GM23338 (cell line): ENCODE results near the gene NCF4. TPM values are rescaled to one million over a fixed set of nuclear protein-coding genes. Genes with fewer than 3 reads are reported as not detected.

Experiments used
- ATAC-seq: fragments of 200-7000 bp; cut with Tn5 transposase; 3 replicates; pipeline ENCODE4 v1.9.1; 2020
- DNase-seq: peaks from one replicate; pipeline ENCODE4 v3.0.0-alpha.2; 2015; ENCODE audit warnings: low spot score
- H2AFZ ChIP-seq: fragments of 200-600 bp; sonication (generic); 2 replicates; pipeline ENCODE4 v1.8.0; 2016; ENCODE audit warnings: antibody characterized with exemption, mild to moderate bottlenecking, moderate library complexity
- H3F3A ChIP-seq: fragments of 200-600 bp; sonication (generic); replicated peaks from 2 replicates; pipeline ENCODE4 v1.8.0; 2017; ENCODE audit warnings: antibody characterized with exemption, mixed run types, low read depth
- H3K27ac ChIP-seq: fragments of 200-600 bp; sonication (generic); 2 replicates; pipeline ENCODE4 v1.6.1; 2016; ENCODE audit warnings: low read depth
- H3K27me3 ChIP-seq: fragments of 200-600 bp; sonication (generic); 2 replicates; pipeline ENCODE4 v1.8.0; 2016; ENCODE audit warnings: mild to moderate bottlenecking, mixed run types, moderate library complexity; ENCODE audit not compliant: insufficient read depth
- H3K36me3 ChIP-seq: fragments of 200-600 bp; sonication (generic); 2 replicates; pipeline ENCODE4 v1.8.0; 2016; ENCODE audit warnings: mild to moderate bottlenecking; ENCODE audit not compliant: insufficient read depth
- H3K4me1 ChIP-seq: fragments of 200-600 bp; sonication (generic); 2 replicates; pipeline ENCODE4 v1.8.0; 2016; ENCODE audit warnings: mild to moderate bottlenecking, moderate library complexity; ENCODE audit not compliant: insufficient read depth
- H3K4me2 ChIP-seq: fragments of 200-600 bp; sonication (generic); 2 replicates; pipeline ENCODE4 v1.7.1; 2017; ENCODE audit warnings: mixed run types
- H3K4me3 ChIP-seq: fragments of 200-600 bp; sonication (generic); 2 replicates; pipeline ENCODE4 v1.6.1; 2016; ENCODE audit warnings: mixed run types
- H3K79me2 ChIP-seq: fragments of 200-600 bp; sonication (generic); replicated peaks from 2 replicates; pipeline ENCODE4 v1.8.0; 2017; ENCODE audit warnings: mild to moderate bottlenecking; ENCODE audit not compliant: insufficient read depth
- H3K9me2 ChIP-seq: fragments of 200-600 bp; sonication (generic); 2 replicates; pipeline ENCODE4 v1.8.0; 2017; ENCODE audit not compliant: insufficient read depth
- H4K20me1 ChIP-seq: fragments of 200-600 bp; sonication (generic); replicated peaks from 2 replicates; pipeline ENCODE4 v1.8.0; 2017; ENCODE audit warnings: mild to moderate bottlenecking; ENCODE audit not compliant: insufficient read depth
- H3K27ac Mint-ChIP-seq: 2 replicates; pipeline ENCODE4 v1.8.0; 2020; ENCODE audit warnings: inconsistent platforms, mild to moderate bottlenecking, moderate library complexity, mixed read lengths
- H3K27me3 Mint-ChIP-seq: 3 replicates; pipeline ENCODE4 v1.8.0; 2022; ENCODE audit warnings: low read depth, mild to moderate bottlenecking, moderate library complexity, mixed read lengths, inconsistent platforms; ENCODE audit not compliant: insufficient read depth, poor library complexity
- H3K36me3 Mint-ChIP-seq: 3 replicates; pipeline ENCODE4 v1.8.0; 2021; ENCODE audit warnings: low read depth, mild to moderate bottlenecking, inconsistent platforms, moderate library complexity, mixed read lengths
- H3K4me1 Mint-ChIP-seq: 3 replicates; pipeline ENCODE4 v1.8.0; 2020; ENCODE audit warnings: mild to moderate bottlenecking, inconsistent platforms, mixed read lengths
- H3K4me3 Mint-ChIP-seq: 3 replicates; pipeline ENCODE4 v1.8.0; 2021; ENCODE audit warnings: moderate library complexity, mild to moderate bottlenecking, inconsistent platforms, mixed read lengths
- H3K9me3 Mint-ChIP-seq: 3 replicates; pipeline ENCODE4 v1.8.0; 2020; ENCODE audit warnings: moderate library complexity, mild to moderate bottlenecking, inconsistent platforms, mixed read lengths
- CREB1 ChIP-seq: fragments of 250-450 bp; sonication (Bioruptor Pico); IDR thresholded peaks from 2 replicates; pipeline ENCODE4 v1.5.0; 2020; ENCODE audit warnings: low read depth, mild to moderate bottlenecking, moderate library complexity
- CTCF ChIP-seq, 2 experiments: fragments of 200-600 bp in 1 of 2; sonication (generic) in 1 of 2; conservative IDR thresholded peaks; 2 replicates each; pipeline versions ENCODE4 v1.5.1 to v1.6.1; 2016 to 2017; ENCODE audit warnings: antibody characterized with exemption in 2 of 2, low read depth in 2 of 2, mild to moderate bottlenecking in 2 of 2, moderate library complexity in 1 of 2
- ETS1 ChIP-seq: IDR thresholded peaks from 2 replicates; pipeline ENCODE4 v1.6.1; 2016; ENCODE audit warnings: antibody characterized with exemption
- EZH2 ChIP-seq: fragments of 200-600 bp; sonication (generic); IDR thresholded peaks from one replicate; pipeline ENCODE4 v1.8.0; 2017; ENCODE audit warnings: antibody characterized with exemption, mild to moderate bottlenecking, low read depth; ENCODE audit not compliant: unreplicated experiment
- NANOG ChIP-seq: IDR thresholded peaks from 2 replicates; pipeline ENCODE4 v1.6.1; 2016; ENCODE audit warnings: antibody characterized with exemption, borderline replicate concordance
- POLR2AphosphoS5 ChIP-seq: IDR thresholded peaks from 2 replicates; pipeline ENCODE4 v1.6.1; 2016; ENCODE audit warnings: antibody characterized with exemption, low read depth
- REST ChIP-seq: IDR thresholded peaks from one replicate; pipeline ENCODE4 v1.6.1; 2018; ENCODE audit warnings: antibody characterized with exemption; ENCODE audit not compliant: unreplicated experiment
- STAT1 ChIP-seq: IDR thresholded peaks from one replicate; pipeline ENCODE4 v1.6.1; 2016; ENCODE audit warnings: antibody characterized with exemption; ENCODE audit not compliant: unreplicated experiment
- ZNF114 ChIP-seq: fragments of 250-450 bp; sonication (Bioruptor Pico); IDR thresholded peaks from 2 replicates; pipeline ENCODE4 v1.5.0; 2020; ENCODE audit warnings: mild to moderate bottlenecking, moderate library complexity
- ZNF331 ChIP-seq: fragments of 250-450 bp; sonication (Bioruptor Pico); IDR thresholded peaks from 2 replicates; pipeline ENCODE4 v1.5.0; 2020; ENCODE audit warnings: low read depth, mild to moderate bottlenecking, moderate library complexity
- ZNF462 ChIP-seq: fragments of 250-450 bp; sonication (Bioruptor Pico); IDR thresholded peaks from 2 replicates; pipeline ENCODE4 v1.5.0; 2020; ENCODE audit warnings: mild to moderate bottlenecking, moderate library complexity
- polyA plus RNA-seq: library from polyadenylated mRNA; unstranded; fragments of >200 nt; fragmentation: Nextera tagmentation; extraction: Ambion mirVana; gene quantifications from 2 replicates; pipeline ENCODE4 v1.2.1, GENCODE V29; 2016
- total RNA-seq: library from RNA; depleted of rRNA; stranded (reverse); fragments of >200 nt; shearing (Covaris generic); gene quantifications from 2 replicates; pipeline ENCODE4 v1.2.3, GENCODE V29; 2014

NCF4 gene
- total and polyA plus RNA-seq, 2 experiments from 2014 or later: not detected

- TF ChIP-seq ZNF462 (CRISPR knock-in tag): no peak
- no peak for TF ChIP-seq STAT1
- no peak for TF ChIP-seq EZH2
- no peak for TF ChIP-seq NANOG
These were observed 24.9 kb upstream of the NCF4 start (continued) for GRCh38 chr22:36835903-36836302.

- Histone ChIP-seq H3K27ac (no peak overlapping the region), H3K4me2 (no peak overlapping the region), H3K4me3 (no peak overlapping the region), H3K79me2 (no peaks in the 10 kb centered on the region), H4K20me1 (no peaks in the 10 kb centered on the region), H3F3A (no peaks in the 10 kb centered on the region), H2AFZ (no peak overlapping the region), H3K9me2 (no peaks in the 10 kb centered on the region), H3K36me3 (no peaks in the 10 kb centered on the region), H3K27me3 (no peaks in the 10 kb centered on the region), H3K4me1 (no peaks in the 10 kb centered on the region)
- Mint-ChIP-seq H3K9me3 (peaks cover 10% of the 10 kb centered on the region), H3K4me1 (no peaks in the 10 kb centered on the region), H3K27ac (peak overlapping the region; percentile 45; the same call in 1 of the 2 replicates), H3K36me3 (no peaks in the 10 kb centered on the region; the same call in 2 of the 3 replicates), H3K4me3 (no peak overlapping the region), H3K27me3 (peaks cover 4% of the 10 kb centered on the region)
- no peak for DNase-seq
- no peak for TF ChIP-seq CTCF (conservative IDR thresholded peaks at IDR 0.05; ENCODE audit: low read depth in 2 of 2)
- no peak for TF ChIP-seq ETS1
- TF ChIP-seq CREB1 (CRISPR knock-in tag): no peak
- TF ChIP-seq POLR2AphosphoS5: no peak
- no peak for TF ChIP-seq NANOG
- TF ChIP-seq ZNF114: no peak
- TF ChIP-seq ZNF331 (CRISPR knock-in tag): no peak
- TF ChIP-seq STAT1: no peak
- no peak for TF ChIP-seq REST
- no peak for ATAC-seq
These were observed 22.4 kb upstream of the NCF4 start for GRCh38 chr22:36838119-36839030.
